CD4-positive, alpha-beta T cell treated with Interleukin-4 for 4 hours (primary cell): Measurements from ENCODE around the gene PSD4.
"Not testable (repeated sequence)": the region's sequence is repeated elsewhere in the genome, so short reads cannot be mapped to it uniquely, and the experiment has no call there.

Experiments used
- DNase-seq: peaks from one replicate; pipeline ENCODE4 v3.0.0-alpha.2; 2020

PSD4 gene

GRCh38 chr2:113225263-113226259, 51.8 kb downstream of the PSD4 start:
- DNase-seq = no peak

DNA sequence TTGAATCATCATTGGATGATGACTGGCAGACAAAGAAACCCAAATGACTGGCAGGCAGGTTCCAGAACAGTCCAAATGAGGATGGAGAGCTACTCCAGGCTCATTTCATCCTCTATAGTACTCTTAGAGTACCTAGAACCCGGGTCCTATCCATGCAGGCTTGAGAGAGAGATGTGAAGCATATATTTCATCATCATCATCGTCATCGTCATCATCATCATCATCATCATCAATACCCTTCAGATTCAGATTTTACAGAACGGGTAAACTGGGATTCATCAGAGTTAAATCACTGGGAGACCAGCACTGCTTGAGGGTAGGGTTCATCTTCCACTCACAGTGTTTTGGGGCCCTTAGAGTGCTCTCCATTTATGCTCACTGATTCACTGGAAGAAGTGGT, 52.7 kb downstream of the PSD4 start:
- DNase-seq = no peak

GRCh38 chr2:113227290-113227689, 53.5 kb downstream of the PSD4 start:
- no peak for DNase-seq

- no peak for DNase-seq
These were observed 53.9 kb downstream of the PSD4 start for GRCh38 chr2:113227698-113228097.

- DNase-seq = no peak
These were observed 54.6 kb downstream of the PSD4 start for GRCh38 chr2:113228351-113228750.

- DNase-seq = no peak
These were observed 55.4 kb downstream of the PSD4 start for GRCh38 chr2:113228991-113229716.

- no peak for DNase-seq
These were observed 56.0 kb downstream of the PSD4 start for GRCh38 chr2:113229795-113230194.

GRCh38 chr2:113230531-113230930, 56.8 kb downstream of the PSD4 start:
- no peak for DNase-seq

DNA sequence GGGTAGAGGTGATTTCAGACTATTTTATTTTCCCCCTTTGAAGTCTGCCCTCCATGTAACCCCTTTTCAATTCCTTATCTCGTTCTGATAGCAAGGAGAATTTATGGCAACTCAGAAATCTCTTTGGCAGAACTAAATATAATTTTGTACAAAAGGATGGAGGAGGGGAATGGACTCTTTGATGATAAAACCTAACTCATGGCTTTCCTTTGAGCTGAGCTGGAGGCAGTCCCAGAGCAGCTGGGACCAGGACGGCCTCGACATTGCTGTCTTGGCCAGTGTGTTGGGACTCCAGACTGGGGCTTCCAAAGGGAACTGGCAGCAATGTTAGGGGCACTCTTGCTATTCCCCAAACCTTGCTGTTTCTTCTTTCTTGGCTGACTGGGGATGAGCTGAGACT, 57.3 kb downstream of the PSD4 start:
- DNase-seq = no peak

DNA sequence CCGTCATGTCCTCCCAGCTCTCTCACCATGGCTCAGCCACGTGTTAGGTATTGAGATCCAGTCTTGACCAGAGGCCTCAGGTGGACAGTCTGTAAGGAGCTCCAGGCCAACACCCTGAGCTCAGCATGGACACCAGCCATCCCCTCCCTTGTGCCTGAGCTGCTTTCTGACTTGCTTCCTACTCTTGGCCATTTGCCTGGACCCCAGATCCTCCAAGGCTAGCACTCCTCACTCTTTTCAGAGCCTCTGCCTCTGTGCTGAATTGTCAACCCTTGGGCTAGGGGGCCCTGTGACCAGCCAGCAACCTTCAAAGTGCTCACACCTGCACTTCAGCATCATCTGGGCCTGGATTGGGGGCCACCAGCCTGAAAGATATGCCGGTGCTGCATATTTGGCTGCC, 58.4 kb downstream of the PSD4 start:
- no peak for DNase-seq

DNA sequence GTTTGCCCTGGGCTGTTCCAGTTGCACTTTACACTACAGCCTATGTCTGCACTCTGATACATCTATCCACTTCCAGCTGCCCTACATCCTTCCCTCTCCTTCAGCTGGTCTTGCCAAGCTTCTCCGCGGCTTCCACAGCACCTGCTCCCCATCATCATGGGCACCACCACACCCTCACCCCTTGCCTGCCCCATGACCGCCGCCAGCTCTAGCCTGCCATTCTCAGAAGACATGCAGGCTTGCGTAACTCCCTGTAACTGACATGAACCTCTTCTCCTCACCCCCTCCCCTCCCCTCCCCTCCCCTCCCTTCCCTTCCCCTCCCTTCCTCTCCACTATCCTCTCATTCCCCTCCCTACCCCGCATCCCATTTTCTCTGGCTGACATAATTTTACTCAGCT, 59.0 kb downstream of the PSD4 start:
- DNase-seq = no peak

- no peak for DNase-seq
These were observed 60.1 kb downstream of the PSD4 start for GRCh38 chr2:113233593-113234550.

DNA sequence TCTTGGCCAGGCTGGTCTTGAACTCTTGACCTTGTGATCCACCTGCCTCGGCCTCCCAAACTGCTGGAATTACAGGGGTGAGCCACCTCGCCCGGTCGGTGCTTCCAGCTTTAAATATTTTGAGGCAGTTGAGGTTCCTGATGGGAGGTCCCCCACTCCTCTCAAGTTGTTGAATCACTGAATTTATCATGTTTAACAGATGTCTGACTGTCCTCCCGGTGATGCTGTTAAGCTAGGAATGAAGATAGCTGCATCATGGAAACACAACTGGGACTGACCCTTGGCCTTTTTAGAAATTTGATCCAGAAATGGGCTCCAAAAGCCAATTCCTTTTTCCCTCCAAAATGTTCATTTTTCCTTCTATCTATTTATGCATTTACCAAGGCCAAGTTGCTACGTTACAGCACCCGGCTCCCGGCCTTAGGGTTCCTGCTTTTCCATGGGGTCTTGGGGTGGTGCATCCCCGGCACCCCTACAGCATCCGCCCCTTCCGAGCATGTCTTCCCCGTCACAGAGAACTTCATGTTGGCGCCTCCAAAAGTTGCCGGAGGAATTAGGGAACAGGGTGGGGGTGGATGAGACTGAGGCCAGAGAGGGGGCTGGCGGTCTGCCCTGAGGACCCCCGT, 61.1 kb downstream of the PSD4 start:
- no peak for DNase-seq

DNA sequence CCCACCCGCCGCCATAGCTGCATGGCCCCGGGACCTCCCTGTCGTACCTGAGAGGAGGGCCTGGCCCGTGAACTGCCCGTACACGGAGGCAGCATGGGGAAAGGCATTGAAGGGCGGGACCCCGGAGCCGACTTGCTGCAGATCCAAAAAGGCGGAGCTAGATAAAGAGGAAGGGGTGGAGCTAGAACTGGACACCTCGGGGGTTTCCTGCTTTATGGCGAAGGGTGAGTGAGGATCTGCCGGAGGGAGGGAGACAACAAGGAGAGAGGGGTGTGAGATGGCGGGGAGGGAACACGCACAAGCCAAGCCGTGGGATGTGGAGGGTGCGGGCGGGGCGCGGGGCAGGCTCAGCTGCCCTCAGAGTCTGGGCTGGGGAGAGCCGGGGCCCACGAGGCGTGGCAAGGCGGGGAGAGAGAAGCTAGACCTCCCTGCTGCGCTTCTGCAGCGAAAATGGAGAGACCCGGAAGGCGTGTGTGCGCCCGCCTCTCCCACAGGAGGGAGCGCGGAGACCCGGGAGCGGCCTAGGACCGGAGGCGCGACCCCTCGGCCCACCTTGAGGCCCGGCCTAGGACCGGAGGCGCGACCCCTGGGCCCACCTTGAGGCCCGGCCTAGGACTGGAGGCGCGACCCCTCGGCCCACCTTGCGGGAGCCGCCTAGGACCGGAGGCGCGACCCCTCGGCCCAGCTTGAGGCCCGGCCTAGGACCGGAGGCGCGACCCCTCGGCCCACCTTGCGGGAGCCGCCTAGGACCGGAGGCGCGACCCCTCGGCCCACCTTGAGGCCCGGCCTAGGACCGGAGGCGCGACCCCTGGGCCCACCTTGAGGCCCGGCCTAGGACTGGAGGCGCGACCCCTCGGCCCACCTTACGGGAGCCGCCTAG, 61.8 kb downstream of the PSD4 start:
- DNase-seq = not testable (repeated sequence)

GRCh38 chr2:113236367-113237159, 62.8 kb downstream of the PSD4 start:
- no peak for DNase-seq

DNA sequence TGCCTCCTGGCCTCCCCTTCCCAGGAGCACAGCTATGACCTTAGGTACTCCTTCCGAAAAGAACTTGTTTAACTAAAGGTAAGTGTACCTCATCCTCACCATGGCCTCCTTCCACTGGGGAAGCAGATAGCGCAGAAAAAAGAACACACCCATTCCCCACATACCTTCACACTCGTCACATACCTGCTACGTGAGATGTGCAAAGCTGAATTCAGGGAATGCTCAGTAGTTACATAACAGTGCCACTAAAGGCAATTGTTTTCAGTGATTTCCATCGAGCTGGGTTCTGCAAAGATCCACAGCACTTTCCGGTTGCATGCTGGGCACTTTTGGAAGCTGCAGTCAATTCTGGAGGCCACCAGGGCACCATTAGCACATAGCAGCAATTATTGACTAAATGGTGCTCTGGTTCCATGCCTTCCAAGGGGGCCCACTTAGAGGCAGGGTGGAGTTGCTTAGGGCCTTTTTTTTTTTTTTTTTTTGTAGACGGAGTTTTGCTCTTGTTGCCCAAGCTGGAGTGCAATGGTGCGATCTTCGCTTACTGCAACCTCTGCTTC, 63.9 kb downstream of the PSD4 start:
- no peak for DNase-seq

DNA sequence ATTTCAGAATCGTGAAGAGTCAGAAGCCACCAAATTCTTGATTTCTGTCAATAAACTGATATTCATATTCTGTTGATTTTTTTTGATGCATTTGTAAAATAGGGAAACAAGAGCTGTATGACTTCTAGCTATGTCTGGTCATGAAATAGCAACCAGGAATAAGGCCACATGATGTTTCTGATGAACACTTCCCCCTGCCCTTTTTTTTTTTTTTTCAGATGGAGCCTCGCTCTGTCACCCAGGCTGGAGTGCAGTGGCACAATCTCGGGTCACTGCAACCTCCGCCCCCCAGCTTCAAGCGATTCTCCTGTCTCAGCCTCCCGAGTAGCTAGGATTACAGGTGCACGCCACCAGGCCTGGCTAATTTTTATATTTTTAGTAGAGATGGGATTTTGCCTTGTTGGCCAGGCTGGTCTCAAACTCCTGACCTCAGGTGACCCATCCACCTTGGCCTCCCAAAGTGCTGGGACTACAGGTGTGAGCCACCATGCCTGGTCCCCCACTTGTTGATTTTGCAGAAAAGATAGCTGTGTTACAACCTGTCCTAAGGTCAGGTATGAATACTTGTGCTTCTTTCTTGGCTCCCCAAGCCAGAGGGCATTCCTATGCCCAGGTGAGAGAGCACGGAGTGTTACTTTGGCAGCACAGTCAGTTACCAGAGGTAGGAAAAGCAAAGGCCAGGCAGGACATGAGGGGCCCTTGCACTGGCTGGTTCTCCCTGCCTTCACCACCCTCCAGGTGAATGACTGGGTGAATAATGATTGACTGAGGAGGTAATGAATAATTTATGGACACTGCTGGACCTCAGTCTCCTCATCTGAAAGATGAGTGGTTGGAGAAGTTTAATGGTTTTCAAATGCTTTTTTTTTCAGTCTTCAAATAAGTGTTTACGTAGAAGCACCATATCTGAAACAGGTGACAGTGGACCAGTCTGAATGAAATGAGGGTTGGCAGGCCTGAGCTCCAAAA, 65.4 kb downstream of the PSD4 start:
- no peak for DNase-seq

- DNase-seq = no peak
These were observed 66.6 kb downstream of the PSD4 start for GRCh38 chr2:113240150-113240914.
